ENCODE data around the gene CDO1.
A peak's percentile ranks its signal among the peaks of the same experiment; 100 is the strongest.

The CDO1 gene
- 0 to 1.3 (median 0.19) reads per million in 9 experiments for total RNA-seq

GRCh38 chr5:115816226-115817081, at the start of gene CDO1:
Gene CDO1, minus strand, starts transcription at chr5:115816659. Its CDS starts 262 bp downstream, at chr5:115816397.
- Mint-ChIP-seq H3K36me3 (ENCODE audit: insufficient read depth) (peaks cover 4% of the 10 kb centered on the region), H3K9me3 (no peaks in the 10 kb centered on the region), H3K4me1 (ENCODE audit: low read depth in 2 of 2) (peaks cover 6 to 16% of the 10 kb centered on the region in 2 donors), H3K27me3 (peaks cover 84 to 95% of the 10 kb centered on the region in 2 donors), H3K27ac (no peak within 1 kb of the TSS), H3K4me3 (peak within 1 kb of the TSS; percentile 60 to 70)
- ATAC-seq (replicated peaks) (peak; percentile 72), DNase-seq (peak in 2 of 3 experiments; percentile 11 to 13)

GRCh38 chr5:115859378-115859777, 42.9 kb upstream of the CDO1 start:
- Mint-ChIP-seq H3K27me3 (no peaks in the 10 kb centered on the region), H3K36me3 (ENCODE audit: insufficient read depth) (peaks cover 4% of the 10 kb centered on the region)

GRCh38 chr5:115858396-115858795, 41.9 kb upstream of the CDO1 start:
- Mint-ChIP-seq H3K4me1 (ENCODE audit: low read depth in 2 of 2) (peaks cover 23 to 25% of the 10 kb centered on the region in 2 donors), H3K27me3 (no peaks in the 10 kb centered on the region), H3K27ac (no peak overlapping the region), H3K36me3 (ENCODE audit: insufficient read depth) (peaks cover 4% of the 10 kb centered on the region), H3K4me3 (peak overlapping the region; percentile 21 to 45), H3K9me3 (no peaks in the 10 kb centered on the region)
- ATAC-seq (replicated peaks) (no peak), DNase-seq (no peak)

More at GRCh38 chr5:115859378-115859777, 42.9 kb upstream of the CDO1 start:
- ATAC-seq (replicated peaks) (no peak), DNase-seq (no peak)
- Mint-ChIP-seq H3K4me3 (no peak overlapping the region), H3K9me3 (no peaks in the 10 kb centered on the region), H3K27ac (no peak overlapping the region), H3K4me1 (ENCODE audit: low read depth in 2 of 2) (peaks cover 19 to 21% of the 10 kb centered on the region in 2 donors)

DNA sequence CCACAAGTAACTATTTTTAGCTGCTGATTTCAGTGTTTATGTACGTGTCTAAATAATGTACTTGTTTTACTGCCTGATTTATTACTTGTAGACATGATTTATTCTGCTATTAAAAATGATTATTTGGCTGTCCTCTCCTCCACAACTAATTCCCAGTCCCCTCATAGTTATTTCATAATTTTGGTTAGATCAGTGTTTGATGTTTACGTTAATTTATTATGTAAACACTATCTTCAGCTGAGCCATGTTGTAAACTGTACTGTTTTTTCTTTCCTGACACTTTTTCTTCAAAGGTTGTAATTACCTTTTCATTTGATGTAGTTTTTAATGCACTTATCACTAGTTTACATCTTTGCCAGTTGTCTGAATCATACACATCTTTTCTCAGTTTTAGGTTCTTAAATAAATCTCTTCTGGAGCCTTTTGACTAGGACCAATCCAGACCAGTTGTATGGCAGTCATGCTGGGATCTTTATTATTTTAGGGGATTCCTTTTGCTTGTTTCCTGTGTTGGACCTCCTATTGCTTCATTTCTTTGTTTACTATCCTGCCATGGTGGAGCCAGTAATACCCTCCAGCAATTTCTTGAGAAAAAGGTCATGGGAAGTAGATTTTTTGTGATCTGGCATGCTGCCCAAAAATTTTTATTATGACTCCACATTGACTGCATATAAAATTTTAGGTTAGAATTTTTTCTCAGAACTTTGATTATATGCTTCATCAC, 41.3 kb upstream of the CDO1 start:
- ATAC-seq (replicated peaks) (no peak), DNase-seq (no peak)
- no peak overlapping the region for H3K27ac Mint-ChIP-seq
- peaks cover 4% of the 10 kb centered on the region for H3K36me3 Mint-ChIP-seq (ENCODE audit: insufficient read depth)
- H3K4me1 Mint-ChIP-seq (ENCODE audit: low read depth in 2 of 2), result peaks cover 23 to 28% of the 10 kb centered on the region in 2 donors
- no peak overlapping the region for H3K4me3 Mint-ChIP-seq
- no peaks in the 10 kb centered on the region for H3K9me3 Mint-ChIP-seq
- no peaks in the 10 kb centered on the region for H3K27me3 Mint-ChIP-seq

- DNase-seq (no peak), ATAC-seq (replicated peaks) (no peak)
- no peak overlapping the region for H3K4me3 Mint-ChIP-seq
- no peaks in the 10 kb centered on the region for H3K9me3 Mint-ChIP-seq
- no peaks in the 10 kb centered on the region for H3K27me3 Mint-ChIP-seq
- peaks cover 4% of the 10 kb centered on the region for H3K36me3 Mint-ChIP-seq (ENCODE audit: insufficient read depth)
- no peak overlapping the region for H3K27ac Mint-ChIP-seq
- H3K4me1 Mint-ChIP-seq (ENCODE audit: low read depth in 2 of 2), result peaks cover 22 to 28% of the 10 kb centered on the region in 2 donors
These were observed 40.6 kb upstream of the CDO1 start for GRCh38 chr5:115857057-115857479.

DNA sequence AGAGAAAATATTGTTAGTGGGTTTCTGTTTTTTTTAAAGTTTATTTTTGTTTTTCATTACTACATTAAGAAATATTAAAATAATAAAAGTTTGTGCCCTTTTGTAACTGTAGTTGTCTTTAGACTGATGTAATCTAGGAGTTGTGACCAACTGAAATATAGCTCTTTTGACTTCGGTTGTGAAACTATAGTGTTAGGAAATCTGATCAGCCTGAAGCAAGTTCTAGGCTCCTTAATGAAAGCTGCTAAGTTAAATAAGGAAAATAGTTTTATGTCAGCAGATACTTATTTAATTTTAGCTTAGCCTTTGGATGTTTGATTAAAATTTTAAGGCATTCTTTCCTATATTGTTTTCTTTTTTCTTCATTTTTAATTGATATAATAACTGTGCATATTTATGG, 39.5 kb upstream of the CDO1 start:
- DNase-seq (no peak), ATAC-seq (replicated peaks) (no peak)
- Mint-ChIP-seq H3K4me1 (ENCODE audit: low read depth in 2 of 2) (peaks cover 20 to 29% of the 10 kb centered on the region in 2 donors), H3K36me3 (ENCODE audit: insufficient read depth) (peaks cover 4% of the 10 kb centered on the region), H3K27me3 (no peaks in the 10 kb centered on the region), H3K27ac (no peak overlapping the region), H3K9me3 (no peaks in the 10 kb centered on the region), H3K4me3 (no peak overlapping the region)

DNA sequence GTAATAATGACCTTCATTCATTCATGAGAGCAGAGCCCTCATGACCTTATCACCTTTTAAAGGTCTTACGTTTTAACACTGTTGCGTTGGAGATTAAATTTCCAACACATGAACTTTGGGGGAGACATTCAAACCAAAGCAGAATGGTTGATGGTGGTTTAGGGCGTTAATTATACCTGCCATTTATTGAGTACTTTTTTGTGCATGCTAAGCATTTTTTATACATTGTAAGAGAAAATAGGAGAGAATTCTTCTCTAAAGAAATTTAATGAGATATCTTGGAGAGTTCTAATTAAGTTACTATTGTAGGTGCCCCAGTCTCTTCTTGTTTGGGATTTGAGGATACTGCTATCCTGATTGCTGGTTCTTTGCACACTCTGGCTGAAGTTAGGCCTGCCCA, 37.7 kb upstream of the CDO1 start:
- no peak overlapping the region for H3K27ac Mint-ChIP-seq
- no peaks in the 10 kb centered on the region for H3K9me3 Mint-ChIP-seq
- H3K4me3 Mint-ChIP-seq, result no peak overlapping the region
- peaks cover 4% of the 10 kb centered on the region for H3K36me3 Mint-ChIP-seq (ENCODE audit: insufficient read depth)
- DNase-seq, result no peak
- H3K27me3 Mint-ChIP-seq, result no peaks in the 10 kb centered on the region
- no peak for ATAC-seq (replicated peaks)
- H3K4me1 Mint-ChIP-seq (ENCODE audit: low read depth in 2 of 2), result peaks cover 24 to 40% of the 10 kb centered on the region in 2 donors

DNA sequence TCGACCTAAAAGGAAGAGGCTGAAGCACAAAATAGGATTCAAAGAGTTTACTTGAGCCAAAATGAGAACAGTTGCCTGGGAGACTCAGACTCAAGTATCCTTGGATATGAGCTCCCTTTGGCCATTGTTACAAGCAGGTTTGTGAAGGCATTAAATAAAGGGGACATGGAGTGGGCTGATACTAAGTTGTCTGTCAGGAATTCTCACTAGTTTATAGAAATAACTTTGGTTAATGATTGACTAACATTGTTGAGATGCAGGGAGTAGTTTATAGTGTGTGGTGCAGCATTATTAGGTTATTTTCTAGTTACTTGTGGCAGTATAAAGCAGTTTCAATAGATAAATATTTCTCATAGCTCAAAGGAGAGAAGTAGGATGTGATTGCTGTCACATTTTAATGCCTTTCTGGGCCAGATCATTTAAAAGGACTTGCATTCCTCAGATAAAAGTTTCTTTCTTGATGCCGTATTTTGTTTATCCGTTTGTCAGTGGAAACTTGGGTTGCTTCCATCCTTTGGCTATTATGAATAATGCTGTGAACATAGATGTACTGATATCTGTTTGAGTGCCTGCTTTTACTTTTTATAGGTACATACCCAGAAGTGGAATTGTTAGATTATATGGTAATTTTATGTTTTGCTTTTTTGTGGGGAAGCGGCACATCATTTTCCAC, 34.4 kb upstream of the CDO1 start:
- Mint-ChIP-seq H3K4me3 (no peak overlapping the region), H3K9me3 (no peaks in the 10 kb centered on the region), H3K4me1 (ENCODE audit: low read depth in 2 of 2) (peaks cover 18 to 25% of the 10 kb centered on the region in 2 donors), H3K27ac (no peak overlapping the region), H3K27me3 (no peaks in the 10 kb centered on the region), H3K36me3 (ENCODE audit: insufficient read depth) (no peaks in the 10 kb centered on the region)
- no peak for DNase-seq
- no peak for ATAC-seq (replicated peaks)

- Mint-ChIP-seq H3K4me3 (no peak overlapping the region), H3K4me1 (ENCODE audit: low read depth in 2 of 2) (peaks cover 18 to 31% of the 10 kb centered on the region in 2 donors), H3K27ac (no peak overlapping the region), H3K36me3 (ENCODE audit: insufficient read depth) (peaks cover 2% of the 10 kb centered on the region), H3K9me3 (no peaks in the 10 kb centered on the region), H3K27me3 (no peaks in the 10 kb centered on the region)
- DNase-seq (no peak), ATAC-seq (replicated peaks) (no peak)
These were observed 32.9 kb upstream of the CDO1 start for GRCh38 chr5:115849258-115849798.

GRCh38 chr5:115847290-115847689, 30.8 kb upstream of the CDO1 start:
- H3K4me1 Mint-ChIP-seq (ENCODE audit: low read depth in 2 of 2), result peaks cover 27 to 36% of the 10 kb centered on the region in 2 donors
- no peak for DNase-seq
- no peak overlapping the region for H3K27ac Mint-ChIP-seq
- ATAC-seq (replicated peaks), result no peak
- H3K4me3 Mint-ChIP-seq, result no peak overlapping the region
- peaks cover 7% of the 10 kb centered on the region for H3K36me3 Mint-ChIP-seq (ENCODE audit: insufficient read depth)
- H3K9me3 Mint-ChIP-seq, result no peaks in the 10 kb centered on the region
- H3K27me3 Mint-ChIP-seq, result no peaks in the 10 kb centered on the region

DNA sequence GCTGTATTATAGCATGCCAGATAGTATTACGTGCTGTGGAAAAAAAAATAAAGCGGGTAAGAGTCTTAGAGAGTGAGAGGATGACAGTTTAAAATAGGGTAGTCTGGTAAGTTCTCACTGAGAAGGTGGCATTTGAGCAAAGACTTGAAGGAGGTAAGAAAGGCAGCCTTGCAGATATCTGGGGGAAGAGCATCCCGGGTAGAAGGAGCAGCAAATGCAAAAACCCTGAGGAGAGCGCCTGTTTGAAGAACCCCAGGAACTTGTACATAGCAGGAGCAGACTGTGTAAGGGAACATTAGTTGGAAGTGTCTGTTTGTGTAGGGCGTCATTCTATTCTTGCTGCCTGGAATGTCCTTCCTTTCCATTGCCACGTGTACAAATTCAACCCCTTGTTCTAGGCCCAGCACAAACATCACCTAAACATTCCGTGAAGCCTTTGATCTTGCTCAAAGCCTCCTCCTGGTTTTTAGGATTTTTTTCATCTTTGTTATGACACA, 27.9 kb upstream of the CDO1 start:
- ATAC-seq (replicated peaks), result no peak
- peaks cover 33 to 35% of the 10 kb centered on the region in 2 donors for H3K4me1 Mint-ChIP-seq (ENCODE audit: low read depth in 2 of 2)
- no peak for DNase-seq
- no peaks in the 10 kb centered on the region for H3K9me3 Mint-ChIP-seq
- peaks cover 14% of the 10 kb centered on the region for H3K36me3 Mint-ChIP-seq (ENCODE audit: insufficient read depth)
- H3K4me3 Mint-ChIP-seq, result peak overlapping the region in 1 of 2 donors; percentile 98
- no peaks in the 10 kb centered on the region for H3K27me3 Mint-ChIP-seq
- no peak overlapping the region for H3K27ac Mint-ChIP-seq

- no peaks in the 10 kb centered on the region for H3K9me3 Mint-ChIP-seq
- peaks cover 36 to 37% of the 10 kb centered on the region in 2 donors for H3K4me1 Mint-ChIP-seq (ENCODE audit: low read depth in 2 of 2)
- H3K27me3 Mint-ChIP-seq, result no peaks in the 10 kb centered on the region
- H3K4me3 Mint-ChIP-seq, result peak overlapping the region; percentile 98 to 100
- no peak for DNase-seq
- H3K36me3 Mint-ChIP-seq (ENCODE audit: insufficient read depth), result peaks cover 18% of the 10 kb centered on the region
- no peak overlapping the region for H3K27ac Mint-ChIP-seq
- ATAC-seq (replicated peaks), result no peak
These were observed 27.1 kb upstream of the CDO1 start for GRCh38 chr5:115843444-115844130.
